Activated CD4-positive, alpha-beta memory T cell treated with anti-CD3 and anti-CD28 coated beads, Interleukin-2, amount 10 ng/mL, durations not matched to agents 7 days and 5 days (primary cell): ENCODE results near the gene ZNF626. TPM values are rescaled to one million over a fixed set of nuclear protein-coding genes. Genes with fewer than 3 reads are reported as not detected.
"Not testable (repeated sequence)": the region's sequence is repeated elsewhere in the genome, so short reads cannot be mapped to it uniquely, and the experiment has no call there.

Experiments
- CTCF ChIA-PET: fragments of 350-600 bp; sonication (Branson Sonifier 250); formaldehyde crosslinking; loops from one replicate; lab custom pipeline; 2021; ENCODE audit warnings: antibody characterized with exemption, inconsistent platforms; lab: Charles Lee
- POLR2A ChIA-PET: fragments of 350-600 bp; sonication (Branson Sonifier 250); formaldehyde crosslinking; loops from one replicate; lab custom pipeline; 2021; ENCODE audit warnings: antibody characterized with exemption; lab: Charles Lee
- DNase-seq: peaks from one replicate; pipeline ENCODE4 v3.0.0-alpha.2; 2020
- H3K27ac Mint-ChIP-seq: one replicate; pipeline ENCODE4 v1.8.0; 2021; ENCODE audit warnings: mild to moderate bottlenecking, mixed read lengths
- H3K27me3 Mint-ChIP-seq: one replicate; pipeline ENCODE4 v1.8.0; 2021; ENCODE audit warnings: mixed read lengths
- H3K36me3 Mint-ChIP-seq: one replicate; pipeline ENCODE4 v1.8.0; 2021; ENCODE audit warnings: low read depth, mixed read lengths
- H3K4me1 Mint-ChIP-seq: one replicate; pipeline ENCODE4 v1.8.0; 2021; ENCODE audit warnings: mixed read lengths
- H3K4me3 Mint-ChIP-seq: one replicate; pipeline ENCODE4 v1.8.0; 2021; ENCODE audit warnings: mild to moderate bottlenecking, mixed read lengths
- H3K9me3 Mint-ChIP-seq: one replicate; pipeline ENCODE4 v1.8.0; 2021; ENCODE audit warnings: mixed read lengths
- total RNA-seq, 2 experiments: library from RNA; stranded (reverse); gene quantifications; one replicate each; pipeline ENCODE4 v1.2.3, GENCODE V29; 2021

ZNF626 gene
- total RNA-seq, result 1 to 10 TPM; 7.6 to 8.5 TPM

DNA sequence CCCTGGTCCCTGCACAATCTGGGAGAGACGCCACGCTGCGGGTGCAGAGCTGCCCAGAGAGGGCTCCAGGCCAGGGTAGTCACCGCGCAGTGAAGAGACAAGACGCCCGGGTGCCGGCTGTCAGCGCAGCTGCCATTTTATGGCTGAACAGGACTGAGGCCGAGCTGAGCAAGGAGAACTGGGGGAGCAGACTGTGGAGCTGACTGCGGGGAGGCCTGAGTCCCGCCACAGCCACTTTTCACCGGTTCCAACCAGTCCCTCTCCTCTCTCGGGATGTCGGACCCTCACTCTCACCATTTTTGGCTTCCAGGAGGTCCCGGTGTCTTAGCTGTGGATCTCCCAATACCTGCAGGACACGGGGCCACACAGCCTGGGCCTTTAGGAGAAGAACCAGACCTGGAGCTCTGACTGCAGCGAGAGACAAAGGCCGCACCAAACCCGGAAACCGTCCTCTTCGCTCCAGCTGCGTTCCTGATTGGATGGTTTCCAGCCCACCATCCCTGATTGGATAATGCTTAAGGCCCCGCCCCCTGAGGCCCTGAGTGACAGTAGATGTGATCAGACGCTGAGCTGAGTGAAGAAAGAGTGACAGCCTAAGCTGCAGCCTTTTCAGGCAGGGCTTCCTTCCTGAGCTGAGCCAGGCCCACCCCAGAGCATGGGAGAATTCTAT lies at the start of gene ZNF626:
ZNF626 (minus strand) TSS at position 422 of the 670 bp plus-strand sequence; CDS start at position 297, 125 bp downstream.
- peak; percentile 92 for DNase-seq
- ChIA-PET POLR2A (interaction anchor here (0.6 to 5.0 kb wide), 20 partner anchors 12 to 845 kb away, joined by 3 to 44 read pairs (median 6); partner anchors contain the start of genes ZNF253, ZNF429, ZNF430 and ZNF431), CTCF (interaction anchor here (0.7 to 1.3 kb wide), 4 partner anchors 96 to 495 kb away, joined by 3 to 5 read pairs (median 4); partner anchors contain the start of genes ZNF66 and ZNF737)
- H3K4me1 Mint-ChIP-seq, result peaks cover 23% of the 10 kb centered on the region
- H3K27me3 Mint-ChIP-seq, result no peaks in the 10 kb centered on the region
- peaks cover 48% of the 10 kb centered on the region for H3K9me3 Mint-ChIP-seq
- H3K27ac Mint-ChIP-seq, result peak within 1 kb of the TSS; percentile 84
- peak within 1 kb of the TSS; percentile 88 for H3K4me3 Mint-ChIP-seq
- peaks cover 68% of the 10 kb centered on the region for H3K36me3 Mint-ChIP-seq

- POLR2A ChIA-PET, result no interaction called here
- H3K36me3 Mint-ChIP-seq, result peaks cover 2% of the 10 kb centered on the region
Measured at GRCh38 chr19:20669263-20669662, 7.9 kb upstream of the ZNF626 start.

GRCh38 chr19:20667281-20667680 lies 5.9 kb upstream of the ZNF626 start:
- Mint-ChIP-seq H3K27ac (no peak overlapping the region), H3K4me3 (no peak overlapping the region), H3K27me3 (no peaks in the 10 kb centered on the region), H3K4me1 (peaks cover 7% of the 10 kb centered on the region), H3K36me3 (peaks cover 15% of the 10 kb centered on the region), H3K9me3 (peaks cover 34% of the 10 kb centered on the region)
- no peak for DNase-seq
- CTCF ChIA-PET, result no interaction called here
- POLR2A ChIA-PET, result no interaction called here

More at GRCh38 chr19:20669263-20669662, 7.9 kb upstream of the ZNF626 start:
- Mint-ChIP-seq H3K4me3 (no peak overlapping the region), H3K27me3 (no peaks in the 10 kb centered on the region), H3K4me1 (peaks cover 5% of the 10 kb centered on the region), H3K9me3 (peaks cover 20% of the 10 kb centered on the region), H3K27ac (no peak overlapping the region)
- CTCF ChIA-PET, result no interaction called here
- no peak for DNase-seq

DNA sequence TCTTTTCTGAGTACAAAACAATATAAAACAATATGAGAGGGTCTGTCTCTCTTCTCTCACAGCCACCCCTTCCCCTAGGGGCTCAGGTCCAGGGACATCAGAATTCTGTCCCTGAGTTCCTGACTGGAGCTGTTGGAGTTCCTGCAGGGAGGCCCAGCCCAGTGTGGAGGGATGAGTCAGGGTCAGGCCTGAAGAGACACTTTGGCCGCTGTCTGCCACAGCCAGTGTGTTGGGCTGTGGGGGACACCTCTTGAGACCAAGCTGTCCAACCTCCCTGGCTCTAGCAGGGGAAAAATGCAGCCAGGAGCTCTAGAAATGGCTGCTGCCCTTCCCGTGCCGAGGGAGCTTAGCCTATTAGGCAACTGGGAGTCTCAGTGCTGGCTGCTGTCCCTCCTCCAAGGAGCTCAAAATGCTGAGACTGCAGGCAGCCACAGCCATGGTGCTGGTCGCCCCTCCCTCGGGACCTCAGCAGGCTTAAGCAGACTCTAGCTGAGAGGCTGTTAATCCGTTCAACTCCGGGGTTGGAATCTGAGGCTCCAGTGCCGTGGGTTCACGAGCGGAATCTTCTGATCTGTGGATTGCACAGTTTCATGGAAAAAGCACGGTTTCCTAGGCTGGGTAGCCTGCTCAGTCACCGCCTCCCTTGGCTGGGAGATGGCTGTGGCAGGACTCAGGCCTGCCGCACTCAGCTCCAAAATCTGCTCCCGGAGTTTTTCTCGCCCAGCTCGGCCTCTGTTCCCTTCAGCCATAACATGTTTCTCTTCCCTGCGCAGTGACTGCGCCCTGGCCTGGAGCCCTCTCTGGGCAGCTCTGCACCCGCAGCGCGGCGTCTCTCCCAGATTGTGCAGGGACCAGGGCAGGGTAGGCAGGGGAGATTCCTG lies 3.8 kb upstream of the ZNF626 start:
- ChIA-PET CTCF (no interaction called here), POLR2A (no interaction called here)
- no peak overlapping the region for H3K27ac Mint-ChIP-seq
- H3K4me1 Mint-ChIP-seq, result peaks cover 17% of the 10 kb centered on the region
- no peak for DNase-seq
- no peaks in the 10 kb centered on the region for H3K27me3 Mint-ChIP-seq
- H3K4me3 Mint-ChIP-seq, result no peak overlapping the region
- peaks cover 29% of the 10 kb centered on the region for H3K9me3 Mint-ChIP-seq
- peaks cover 32% of the 10 kb centered on the region for H3K36me3 Mint-ChIP-seq

DNA sequence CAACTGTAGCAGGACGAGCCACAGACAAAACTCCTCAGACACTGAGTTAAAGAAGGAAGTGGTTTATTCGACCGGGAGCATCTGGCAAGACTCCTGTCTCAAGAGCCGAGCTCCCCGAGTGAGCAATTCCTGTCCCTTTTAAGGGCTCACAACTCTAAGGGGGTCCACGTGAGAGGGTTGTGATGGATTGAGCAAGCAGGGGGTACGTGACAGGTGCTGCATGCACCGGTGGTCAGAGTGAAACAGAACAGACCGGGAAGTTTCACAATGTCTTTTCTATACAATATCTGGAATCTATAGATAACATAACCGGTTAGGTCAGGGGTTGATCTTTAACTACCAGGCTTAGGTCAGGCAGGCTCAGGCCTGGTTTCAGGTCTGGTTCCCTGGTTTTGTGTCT lies 3.1 kb upstream of the ZNF626 start:
- H3K4me3 Mint-ChIP-seq, CTCF ChIA-PET, H3K27me3 Mint-ChIP-seq, DNase-seq, H3K27ac Mint-ChIP-seq, POLR2A ChIA-PET: not testable (repeated sequence)
- H3K9me3 Mint-ChIP-seq, result peaks cover 27% of the 10 kb centered on the region
- peaks cover 17% of the 10 kb centered on the region for H3K4me1 Mint-ChIP-seq
- peaks cover 38% of the 10 kb centered on the region for H3K36me3 Mint-ChIP-seq

DNA sequence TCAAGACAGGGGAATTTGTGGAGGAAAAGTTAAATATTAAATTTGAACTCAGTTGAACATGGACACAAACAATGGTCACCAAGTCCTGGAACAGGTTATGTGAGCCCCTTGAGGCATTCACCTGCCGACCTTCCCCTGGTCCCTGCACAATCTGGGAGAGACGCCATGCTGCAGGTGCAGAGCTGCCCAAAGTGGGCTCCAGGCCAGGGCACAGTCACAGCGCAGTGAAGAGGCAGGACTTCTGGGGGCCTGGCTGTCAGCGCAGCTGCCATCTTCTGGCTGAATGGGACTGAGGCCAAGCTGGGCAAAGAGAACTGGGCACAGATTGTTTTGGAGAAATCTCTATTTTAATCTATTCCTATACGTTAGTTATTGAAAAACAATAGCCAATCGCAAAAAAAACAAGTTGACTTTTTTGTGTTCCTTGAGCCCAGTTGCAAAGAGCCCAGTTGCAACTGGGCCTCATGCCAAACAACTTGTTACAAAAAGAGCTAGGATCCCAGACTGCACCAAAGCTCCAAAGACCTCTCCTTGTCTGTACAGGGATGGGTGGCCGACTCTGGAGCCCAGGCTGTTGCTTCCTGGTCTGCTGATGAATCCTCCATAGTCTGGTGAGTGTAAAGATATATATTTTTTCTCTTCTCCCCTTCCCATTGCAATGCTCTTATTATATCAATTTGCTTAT lies 1.2 kb upstream of the ZNF626 start:
- ChIA-PET CTCF (interaction anchor here (0.6 kb wide), 1 partner anchor 732 kb away, joined by 3 read pairs; no protein-coding TSS in a partner anchor), POLR2A (interaction anchor here (5.0 kb wide), 1 partner anchor 97 kb away, joined by 44 read pairs; the partner anchor contains the start of gene ZNF737)

GRCh38 chr19:20660473-20661140 lies 764 bp downstream of the ZNF626 start:
- ChIA-PET POLR2A (interaction anchor here (0.5 to 5.0 kb wide), 17 partner anchors 12 to 845 kb away, joined by 3 to 44 read pairs (median 6); partner anchors contain the start of genes ZNF253, ZNF429, ZNF430 and ZNF431), CTCF (interaction anchor here (0.7 to 1.3 kb wide), 4 partner anchors 96 to 494 kb away, joined by 3 to 5 read pairs (median 4); partner anchors contain the start of genes ZNF66 and ZNF737)
- Mint-ChIP-seq H3K4me3 (peak overlapping the region; percentile 88), H3K36me3 (peaks cover 74% of the 10 kb centered on the region), H3K9me3 (peaks cover 53% of the 10 kb centered on the region), H3K4me1 (peaks cover 23% of the 10 kb centered on the region), H3K27me3 (no peaks in the 10 kb centered on the region), H3K27ac (peak overlapping the region; percentile 84)
- no peak for DNase-seq

More for the DNA sequence above, 1.2 kb upstream of the ZNF626 start:
- Mint-ChIP-seq H3K9me3 (peaks cover 41% of the 10 kb centered on the region), H3K36me3 (peaks cover 56% of the 10 kb centered on the region), H3K27ac (no peak overlapping the region), H3K4me3 (no peak overlapping the region), H3K4me1 (peaks cover 23% of the 10 kb centered on the region), H3K27me3 (no peaks in the 10 kb centered on the region)
- DNase-seq, result no peak

DNA sequence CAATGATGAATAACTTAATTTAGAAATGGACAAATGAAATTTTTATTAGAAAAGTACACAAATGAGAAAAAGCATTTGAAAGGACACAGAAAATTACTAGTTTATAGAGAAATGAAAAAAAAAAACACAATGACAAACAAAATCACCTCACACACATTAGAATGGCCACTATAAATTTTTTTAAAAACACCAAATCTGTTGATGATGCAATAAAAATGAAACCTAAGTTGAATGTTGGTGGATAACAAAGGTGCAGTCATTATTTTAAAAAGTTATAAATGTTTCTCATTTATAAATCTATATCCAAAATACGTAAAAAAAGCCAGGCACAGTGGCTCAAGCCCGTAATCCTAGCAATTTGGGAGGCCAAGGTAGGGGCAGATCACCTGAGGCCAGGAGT lies 20.8 kb downstream of the ZNF626 start:
- Mint-ChIP-seq H3K4me1 (no peaks in the 10 kb centered on the region), H3K36me3 (peaks cover 54% of the 10 kb centered on the region)

GRCh38 chr19:20640023-20640422 lies 21.3 kb downstream of the ZNF626 start:
- DNase-seq, result no peak
- Mint-ChIP-seq H3K27ac (no peak overlapping the region), H3K36me3 (peaks cover 54% of the 10 kb centered on the region), H3K9me3 (peaks cover 33% of the 10 kb centered on the region), H3K27me3 (no peaks in the 10 kb centered on the region), H3K4me3 (no peak overlapping the region), H3K4me1 (no peaks in the 10 kb centered on the region)
- ChIA-PET POLR2A (no interaction called here), CTCF (no interaction called here)

More for the DNA sequence above, 20.8 kb downstream of the ZNF626 start:
- H3K4me3 Mint-ChIP-seq, result no peak overlapping the region
- H3K9me3 Mint-ChIP-seq, result peaks cover 35% of the 10 kb centered on the region
- no peaks in the 10 kb centered on the region for H3K27me3 Mint-ChIP-seq
- CTCF ChIA-PET, result no interaction called here
- POLR2A ChIA-PET, result interaction anchor here (1.3 kb wide), 1 partner anchor 21 kb away, joined by 3 read pairs; the partner anchor contains the start of gene ZNF626
- H3K27ac Mint-ChIP-seq, result no peak overlapping the region
- DNase-seq, result no peak

- H3K4me3 Mint-ChIP-seq, POLR2A ChIA-PET, H3K36me3 Mint-ChIP-seq, H3K4me1 Mint-ChIP-seq, H3K27me3 Mint-ChIP-seq, DNase-seq, H3K27ac Mint-ChIP-seq, CTCF ChIA-PET: not testable (repeated sequence)
- peaks cover 38% of the 10 kb centered on the region for H3K9me3 Mint-ChIP-seq
Measured at GRCh38 chr19:20624560-20624959, 36.8 kb downstream of the ZNF626 start.

DNA sequence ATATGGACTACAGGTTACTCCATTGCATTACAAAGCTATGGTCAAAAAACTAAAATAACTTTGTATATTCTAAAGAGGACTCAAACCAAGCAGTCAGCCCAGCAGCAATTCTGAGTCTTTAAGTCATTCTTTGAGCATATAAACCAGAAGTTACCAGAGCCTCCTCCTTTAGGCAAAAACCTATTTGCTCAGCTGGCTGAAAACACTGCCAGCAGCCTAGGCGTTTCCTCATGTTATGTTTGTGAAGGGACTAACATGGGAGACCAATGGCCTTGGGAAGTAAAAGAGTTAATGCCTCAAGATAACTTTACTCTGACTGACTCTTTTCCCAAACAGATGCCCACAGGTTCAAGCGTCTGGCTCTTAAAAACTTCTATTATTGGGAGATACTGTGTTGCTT lies 45.3 kb downstream of the ZNF626 start:
- H3K4me1 Mint-ChIP-seq, result no peaks in the 10 kb centered on the region
- no peak overlapping the region for H3K27ac Mint-ChIP-seq
- ChIA-PET POLR2A (no interaction called here), CTCF (no interaction called here)
- no peak for DNase-seq
- H3K27me3 Mint-ChIP-seq, result no peaks in the 10 kb centered on the region
- no peaks in the 10 kb centered on the region for H3K36me3 Mint-ChIP-seq
- H3K9me3 Mint-ChIP-seq, result peaks cover 52% of the 10 kb centered on the region
- H3K4me3 Mint-ChIP-seq, result no peak overlapping the region

- POLR2A ChIA-PET, H3K27me3 Mint-ChIP-seq, CTCF ChIA-PET, H3K4me3 Mint-ChIP-seq, H3K27ac Mint-ChIP-seq, H3K36me3 Mint-ChIP-seq, H3K4me1 Mint-ChIP-seq, DNase-seq: not testable (repeated sequence)
- H3K9me3 Mint-ChIP-seq, result peaks cover 55% of the 10 kb centered on the region
Measured at GRCh38 chr19:20614971-20615370, 46.4 kb downstream of the ZNF626 start.
